Muscle of arm (tissue), 14 donors: Measurements from ENCODE around the gene PNN. TPM values are rescaled to one million over a fixed set of nuclear protein-coding genes. Genes with fewer than 3 reads are reported as not detected.
A peak's percentile ranks its signal among the peaks of the same experiment; 100 is the strongest.
"Not testable (repeated sequence)": the region's sequence is repeated elsewhere in the genome, so short reads cannot be mapped to it uniquely, and the experiment has no call there.

Experiments used
- DNase-seq: peaks from one replicate; pipeline ENCODE4 v3.0.0-alpha.2; 2013
- long read RNA-seq, 11 donors: transcript quantifications; one replicate each; lab custom pipeline, GENCODE V29; 2026
- polyA plus RNA-seq, 12 donors: library from polyadenylated mRNA; unstranded; fragments of 120-200 nt; gene quantifications; one replicate each; pipeline ENCODE4 v1.2.1, GENCODE V29; 2013; ENCODE audit not compliant: insufficient read length in 12 of 12

The PNN gene
- 100 to 1,000 TPM in 6 of 12 donors, 10 to 100 TPM in 5, not detected in 1; 67.3 to 236 (median 100) TPM for polyA plus RNA-seq
- long read RNA-seq, donor 1, transcript PNN-201 (9 exons, 3,576 nt): major isoform, 37 of 94 reads
- long read RNA-seq, donor 1, transcript PNN-204 (3 exons, 583 nt): minor isoform, 14 of 94 reads
- long read RNA-seq, donor 1, partial matches to known transcripts: 38 of 94 reads
- long read RNA-seq, donor 1, other reads (novel, unspliced or antisense): 0 of 94 reads
- long read RNA-seq, donor 2, transcript PNN-204 (3 exons, 583 nt): minor isoform, 8 of 36 reads
- long read RNA-seq, donor 2, transcript PNN-201 (9 exons, 3,576 nt): major isoform, 14 of 36 reads
- long read RNA-seq, donor 2, partial matches to known transcripts: 13 of 36 reads
- long read RNA-seq, donor 2, other reads (novel, unspliced or antisense): 0 of 36 reads
- long read RNA-seq, donor 3, transcript PNN-204 (3 exons, 583 nt): minor isoform, 8 of 31 reads
- long read RNA-seq, donor 3, transcript PNN-201 (9 exons, 3,576 nt): major isoform, 17 of 31 reads
- long read RNA-seq, donor 3, partial matches to known transcripts: 5 of 31 reads
- long read RNA-seq, donor 3, other reads (novel, unspliced or antisense): 0 of 31 reads
- long read RNA-seq, donor 4, transcript PNN-204 (3 exons, 583 nt): minor isoform, 6 of 16 reads
- long read RNA-seq, donor 4, transcript PNN-201 (9 exons, 3,576 nt): major isoform, 10 of 16 reads
- long read RNA-seq, donor 4, partial matches to known transcripts: 0 of 16 reads
- long read RNA-seq, donor 4, other reads (novel, unspliced or antisense): 0 of 16 reads
- long read RNA-seq, donor 5, transcript PNN-201 (9 exons, 3,576 nt): major isoform, 22 of 54 reads
- long read RNA-seq, donor 5, transcript PNN-204 (3 exons, 583 nt): minor isoform, 8 of 54 reads
- long read RNA-seq, donor 5, partial matches to known transcripts: 23 of 54 reads
- long read RNA-seq, donor 5, other reads (novel, unspliced or antisense): 0 of 54 reads
- long read RNA-seq, donor 6, transcript PNN-204 (3 exons, 583 nt): minor isoform, 9 of 33 reads
- long read RNA-seq, donor 6, transcript PNN-201 (9 exons, 3,576 nt): major isoform, 13 of 33 reads
- long read RNA-seq, donor 6, partial matches to known transcripts: 9 of 33 reads
- long read RNA-seq, donor 6, other reads (novel, unspliced or antisense): 0 of 33 reads
- long read RNA-seq, donor 7, transcript PNN-204 (3 exons, 583 nt): major isoform, 7 of 24 reads
- long read RNA-seq, donor 7, transcript PNN-201 (9 exons, 3,576 nt): minor isoform, 5 of 24 reads
- long read RNA-seq, donor 7, partial matches to known transcripts: 10 of 24 reads
- long read RNA-seq, donor 7, other reads (novel, unspliced or antisense): 0 of 24 reads
- long read RNA-seq, donor 8, transcript PNN-201 (9 exons, 3,576 nt): major isoform, 28 of 44 reads
- long read RNA-seq, donor 8, transcript PNN-204 (3 exons, 583 nt): minor isoform, 9 of 44 reads
- long read RNA-seq, donor 8, partial matches to known transcripts: 6 of 44 reads
- long read RNA-seq, donor 8, other reads (novel, unspliced or antisense): 0 of 44 reads
- long read RNA-seq, donor 9, transcript PNN-201 (9 exons, 3,576 nt): major isoform, 15 of 23 reads
- long read RNA-seq, donor 9, partial matches to known transcripts: 6 of 23 reads
- long read RNA-seq, donor 9, other reads (novel, unspliced or antisense): 0 of 23 reads
- long read RNA-seq, donor 10, transcript PNN-201 (9 exons, 3,576 nt): major isoform, 24 of 38 reads
- long read RNA-seq, donor 10, partial matches to known transcripts: 7 of 38 reads
- long read RNA-seq, donor 10, other reads (novel, unspliced or antisense): 0 of 38 reads
- long read RNA-seq, donor 11, transcript PNN-201 (9 exons, 3,576 nt): major isoform, 24 of 60 reads
- long read RNA-seq, donor 11, transcript PNN-204 (3 exons, 583 nt): minor isoform, 13 of 60 reads
- long read RNA-seq, donor 11, partial matches to known transcripts: 22 of 60 reads
- long read RNA-seq, donor 11, other reads (novel, unspliced or antisense): 0 of 60 reads

GRCh38 chr14:39174560-39175444 is at the start of gene PNN:
Gene PNN, plus strand, starts transcription at chr14:39175254. Its CDS starts 26 bp downstream, at chr14:39175280.
- peak; percentile 99 for DNase-seq

DNA sequence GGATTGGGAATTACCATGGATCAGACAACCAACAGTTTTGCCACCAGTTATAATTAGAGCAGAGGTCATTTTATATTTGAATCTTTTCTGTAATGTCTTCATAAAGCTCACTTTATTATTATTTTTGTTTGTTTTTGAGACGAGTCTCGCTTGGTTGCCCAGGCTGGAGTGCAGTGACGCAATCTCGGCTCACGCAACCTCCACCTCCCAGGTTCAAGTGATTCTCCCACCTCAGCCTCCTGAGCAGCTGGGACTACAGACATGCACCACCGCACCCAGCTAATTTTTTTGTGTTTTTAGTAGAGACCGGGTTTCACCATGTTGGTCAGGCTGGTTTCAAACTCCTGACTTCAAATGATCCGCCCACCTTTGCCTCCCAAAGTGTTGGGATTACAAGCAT is 37.2 kb upstream of the PNN start:
- not testable (repeated sequence) for DNase-seq

- no peak for DNase-seq
These were observed 36.6 kb upstream of the PNN start for GRCh38 chr14:39138440-39138839.

DNA sequence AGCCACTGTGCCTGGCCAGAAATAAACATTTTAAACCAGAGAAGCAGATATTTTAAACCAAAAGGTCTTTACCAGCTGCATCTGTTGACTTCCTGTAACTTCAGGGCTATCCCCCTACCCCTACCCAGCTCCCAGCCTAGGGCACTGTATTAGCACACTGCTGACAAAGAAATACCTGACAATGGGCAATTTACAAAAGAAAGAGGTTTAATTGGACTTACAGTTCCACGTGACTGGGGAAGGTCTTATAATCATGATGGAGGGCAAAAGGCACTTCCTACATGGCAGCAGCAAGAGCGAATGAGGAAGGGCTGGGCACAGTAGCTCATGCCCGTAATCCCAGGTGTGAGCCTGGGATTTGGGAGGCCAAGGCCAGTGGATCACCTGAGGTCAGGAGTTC is 34.9 kb upstream of the PNN start:
- DNase-seq: no peak

GRCh38 chr14:39141623-39142022 is 33.4 kb upstream of the PNN start:
- not testable (repeated sequence) for DNase-seq

GRCh38 chr14:39143226-39143625 is 31.8 kb upstream of the PNN start:
- not testable (repeated sequence) for DNase-seq

DNA sequence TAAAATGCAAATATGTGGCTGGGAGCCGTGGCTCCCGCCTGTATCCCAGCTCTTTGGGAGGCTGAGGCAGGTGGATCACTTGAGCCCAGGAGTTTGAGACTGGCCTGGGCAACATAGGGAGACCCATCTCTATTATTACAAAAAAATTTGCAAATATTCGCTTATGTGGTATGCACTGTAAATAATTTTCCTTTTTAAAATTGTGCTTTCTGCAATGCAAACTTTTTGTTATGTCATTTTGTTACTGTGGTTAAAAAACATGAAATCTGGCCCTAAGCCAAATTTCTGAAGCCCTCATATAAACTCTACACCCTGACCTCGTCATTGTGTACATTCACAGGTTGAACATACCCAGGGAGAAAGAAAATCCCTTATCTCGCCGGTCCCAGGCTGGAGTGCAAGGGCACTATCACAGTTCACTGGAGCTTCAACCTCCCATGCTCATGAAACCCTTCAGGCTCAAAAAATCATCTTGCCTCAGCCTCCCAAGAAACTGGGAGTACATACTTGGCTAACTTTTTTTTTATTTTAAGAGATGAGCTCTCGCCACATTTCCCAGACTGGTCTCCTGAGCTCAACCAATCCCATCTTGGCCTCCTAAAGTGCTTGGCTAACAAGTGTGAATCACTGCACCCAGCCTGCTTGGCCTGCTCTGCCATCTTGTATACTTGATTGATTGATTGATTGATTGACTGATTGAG is 29.6 kb upstream of the PNN start:
- no peak for DNase-seq

GRCh38 chr14:39154594-39155189 is 20.4 kb upstream of the PNN start:
- no peak for DNase-seq

DNA sequence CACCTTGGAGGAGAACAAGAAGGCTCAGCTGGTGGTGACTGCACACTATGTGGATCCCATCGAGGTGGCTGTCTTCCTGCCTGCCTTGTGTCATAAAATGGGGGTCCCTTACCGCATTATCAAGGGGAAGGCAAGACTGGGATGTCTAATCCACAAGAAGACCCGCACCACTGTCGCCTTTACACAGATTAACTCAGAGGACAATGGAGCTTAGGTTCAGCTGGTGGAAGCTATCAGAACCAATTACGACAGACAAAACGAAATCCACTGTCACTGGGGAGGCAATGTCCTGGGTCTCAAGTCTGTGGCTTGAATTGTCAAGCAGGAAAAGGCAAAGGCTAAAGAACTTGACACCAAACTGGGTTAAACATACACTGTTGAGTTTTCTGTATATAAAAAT is 17.6 kb upstream of the PNN start:
- DNase-seq: no peak

- no peak for DNase-seq
These were observed 16.7 kb upstream of the PNN start for GRCh38 chr14:39158222-39158858.

DNA sequence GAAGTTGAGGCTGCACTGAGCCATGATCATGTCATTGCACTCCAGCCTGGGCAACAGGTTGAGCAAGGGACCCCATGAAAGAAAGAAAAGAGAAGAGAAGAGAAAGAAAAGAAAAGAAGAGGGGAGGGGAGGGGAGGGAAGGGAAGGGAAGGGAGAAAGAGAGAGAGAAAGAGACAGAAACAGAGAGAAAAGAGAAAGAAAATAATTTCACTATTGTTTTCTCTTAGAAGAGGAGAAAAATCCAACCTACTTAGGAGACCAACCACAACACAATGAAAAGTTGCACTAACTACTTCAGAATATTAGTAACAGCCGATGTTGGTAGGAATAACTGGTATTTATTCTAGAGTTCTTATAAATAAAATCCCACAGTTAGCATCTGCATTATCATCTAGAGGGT is 14.6 kb upstream of the PNN start:
- DNase-seq: no peak

- not testable (repeated sequence) for DNase-seq
These were observed 7.2 kb upstream of the PNN start for GRCh38 chr14:39167797-39168320.

GRCh38 chr14:39168591-39168990 is 6.5 kb upstream of the PNN start:
- DNase-seq: no peak

DNA sequence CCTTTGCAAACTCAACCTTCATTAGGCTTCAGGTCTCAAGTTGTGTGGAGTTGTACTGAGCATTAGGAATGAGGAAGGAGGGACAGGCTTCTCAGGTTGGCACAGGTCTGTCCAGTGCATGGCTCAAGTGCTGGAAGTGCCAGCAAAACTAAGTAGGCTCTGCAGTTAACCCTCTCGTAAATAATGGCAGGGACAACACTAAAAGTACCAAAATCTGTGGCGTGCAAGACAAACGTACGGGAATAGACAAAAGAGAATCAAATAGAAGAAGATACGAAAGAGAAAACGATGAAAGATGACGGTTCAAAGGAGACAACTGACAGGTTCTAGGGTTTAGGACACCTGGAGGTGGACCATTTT is 5.5 kb upstream of the PNN start:
- peak; percentile 18 for DNase-seq

DNA sequence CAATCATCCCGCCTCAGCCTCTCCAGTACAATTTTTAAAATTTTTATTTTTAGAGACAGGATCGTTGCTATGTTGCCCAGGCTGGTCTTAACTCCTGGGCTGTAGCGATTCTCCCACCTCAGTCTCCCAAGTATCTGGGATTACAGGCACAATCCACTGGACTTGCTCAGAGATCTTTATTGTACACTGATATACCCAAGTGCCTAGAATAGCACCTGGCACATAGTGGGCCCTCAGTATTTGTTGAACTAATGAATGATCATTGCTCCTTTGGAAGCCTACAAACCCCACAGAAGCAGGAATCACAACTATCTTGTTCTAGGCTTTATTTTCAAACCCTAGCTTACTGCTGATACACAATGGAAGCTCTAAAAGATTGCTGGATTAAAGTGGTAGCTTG is 1.9 kb upstream of the PNN start:
- DNase-seq: no peak

- DNase-seq: no peak
These were observed 600 bp downstream of the PNN start for GRCh38 chr14:39175445-39176262.
